ENCODE measurements around the gene SLC35F6. TPM values are rescaled to one million over a fixed set of nuclear protein-coding genes. Genes with fewer than 3 reads are reported as not detected.

Gene SLC35F6
- total and polyA plus RNA-seq, 12 donors = 13.2 to 36.2 (median 21.3) TPM

GRCh38 chr2:26772064-26773001 lies 8.2 kb downstream of the SLC35F6 start:
- peak; percentile 89 to 94 (median 92) for ATAC-seq
- no peak overlapping the region for H3K4me3 ChIP-seq
- WGBS, 2 donors = 19 to 26% methylated on average over 13 of the region's 13 CpGs
- no peaks in the 10 kb centered on the region for H3K9me3 ChIP-seq
- intact Hi-C loops (cut with DNase I) = loop anchor here in 1 of 10 donors (10.0 kb wide), 1 partner anchor 602 kb away; the partner anchor contains the start of genes EIF2B4 and SNX17
- DNase-seq = peak; percentile 89 to 96
- peak overlapping the region; percentile 65 to 92 (median 84) for H3K27ac ChIP-seq
- no peaks in the 10 kb centered on the region for H3K27me3 ChIP-seq
- peaks cover 0 to 41% (median 25%) of the 10 kb centered on the region in 9 donors for H3K36me3 ChIP-seq
- TF ChIP-seq, protein P1, sequence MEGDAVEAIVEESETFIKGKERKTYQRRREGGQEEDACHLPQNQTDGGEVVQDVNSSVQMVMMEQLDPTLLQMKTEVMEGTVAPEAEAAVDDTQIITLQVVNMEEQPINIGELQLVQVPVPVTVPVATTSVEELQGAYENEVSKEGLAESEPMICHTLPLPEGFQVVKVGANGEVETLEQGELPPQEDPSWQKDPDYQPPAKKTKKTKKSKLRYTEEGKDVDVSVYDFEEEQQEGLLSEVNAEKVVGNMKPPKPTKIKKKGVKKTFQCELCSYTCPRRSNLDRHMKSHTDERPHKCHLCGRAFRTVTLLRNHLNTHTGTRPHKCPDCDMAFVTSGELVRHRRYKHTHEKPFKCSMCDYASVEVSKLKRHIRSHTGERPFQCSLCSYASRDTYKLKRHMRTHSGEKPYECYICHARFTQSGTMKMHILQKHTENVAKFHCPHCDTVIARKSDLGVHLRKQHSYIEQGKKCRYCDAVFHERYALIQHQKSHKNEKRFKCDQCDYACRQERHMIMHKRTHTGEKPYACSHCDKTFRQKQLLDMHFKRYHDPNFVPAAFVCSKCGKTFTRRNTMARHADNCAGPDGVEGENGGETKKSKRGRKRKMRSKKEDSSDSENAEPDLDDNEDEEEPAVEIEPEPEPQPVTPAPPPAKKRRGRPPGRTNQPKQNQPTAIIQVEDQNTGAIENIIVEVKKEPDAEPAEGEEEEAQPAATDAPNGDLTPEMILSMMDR (IDR thresholded peaks at IDR 0.05) = no peak
- peaks cover 20 to 73% (median 58%) of the 10 kb centered on the region in 9 donors for H3K4me1 ChIP-seq

- Histone ChIP-seq H3K4me1 (peaks cover 12 to 34% (median 20%) of the 10 kb centered on the region in 9 donors), H3K27me3 (no peaks in the 10 kb centered on the region), H3K27ac (no peak overlapping the region), H3K4me3 (no peak overlapping the region), H3K36me3 (peaks cover 0 to 78% (median 52%) of the 10 kb centered on the region in 9 donors), H3K9me3 (no peaks in the 10 kb centered on the region)
- 95 to 96% methylated on average over 5 of the region's 5 CpGs for WGBS, 2 donors
- TF ChIP-seq, protein P1 (IDR thresholded peaks at IDR 0.05) = no peak
- intact Hi-C loops (cut with DNase I) = loop anchor here in 1 of 10 donors (10.0 kb wide), 1 partner anchor 599 kb away; the partner anchor contains the start of genes EIF2B4 and SNX17
- DNase-seq = no peak
- ATAC-seq = no peak
Observed at GRCh38 chr2:26776195-26776800, 12.2 kb downstream of the SLC35F6 start.

- Histone ChIP-seq H3K9me3 (no peaks in the 10 kb centered on the region), H3K4me3 (no peak overlapping the region), H3K4me1 (peaks cover 0 to 16% (median 3%) of the 10 kb centered on the region in 9 donors), H3K27ac (no peak overlapping the region), H3K27me3 (no peaks in the 10 kb centered on the region), H3K36me3 (peaks cover 0 to 82% (median 52%) of the 10 kb centered on the region in 9 donors)
- TF ChIP-seq, protein P1 (IDR thresholded peaks at IDR 0.05) = no peak
- DNase-seq (no peak), ATAC-seq (no peak)
- intact Hi-C loops (cut with DNase I) = loop anchor here in 1 of 10 donors (10.0 kb wide), 1 partner anchor 597 kb away; the partner anchor contains the start of genes EIF2B4 and SNX17
- WGBS, 2 donors = 95 to 96% methylated on average over 18 of the region's 18 CpGs
Observed at GRCh38 chr2:26778098-26778497, 14.0 kb downstream of the SLC35F6 start.

DNA sequence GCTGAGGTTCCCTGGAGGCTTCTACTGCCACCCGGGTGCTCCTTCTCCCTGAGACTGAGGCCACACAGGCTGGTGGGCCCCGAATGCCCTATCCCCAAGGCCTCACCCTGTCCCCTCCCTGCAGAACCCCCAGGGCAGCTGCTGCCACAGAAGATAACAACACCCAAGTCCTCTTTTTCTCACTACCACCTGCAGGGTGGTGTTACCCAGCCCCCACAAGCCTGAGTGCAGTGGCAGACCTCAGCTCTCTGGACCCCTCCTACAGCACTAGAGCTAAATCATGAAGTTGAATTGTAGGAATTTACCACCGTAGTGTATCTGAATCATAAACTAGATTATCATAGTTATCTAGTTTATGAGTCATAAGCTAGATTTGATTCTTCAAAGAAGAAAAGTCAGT lies 14.4 kb downstream of the SLC35F6 start:
- Histone ChIP-seq H3K27me3 (no peaks in the 10 kb centered on the region), H3K36me3 (peaks cover 0 to 82% (median 52%) of the 10 kb centered on the region in 9 donors), H3K27ac (no peak overlapping the region), H3K9me3 (no peaks in the 10 kb centered on the region), H3K4me3 (no peak overlapping the region), H3K4me1 (peaks cover 0 to 12% (median 0%) of the 10 kb centered on the region in 9 donors)
- 84 to 93% methylated on average over 3 of the region's 3 CpGs for WGBS, 2 donors
- ATAC-seq (no peak), DNase-seq (no peak)
- TF ChIP-seq, protein P1 (IDR thresholded peaks at IDR 0.05) = no peak
- intact Hi-C loops (cut with DNase I) = loop anchor here in 1 of 10 donors (10.0 kb wide), 1 partner anchor 596 kb away; the partner anchor contains the start of genes EIF2B4 and SNX17

Data from heart right ventricle (tissue), 16 donors.